GM12801 (cell line): ENCODE measurements around the gene YPEL4.

Experiments
- TF ChIP-seq, protein P1 (sequence below): IDR thresholded peaks from one replicate; pipeline ENCODE4 v1.5.1; 2011; ENCODE audit warnings: control low read depth; ENCODE audit not compliant: insufficient read length; ENCODE audit errors: extremely low read depth

YPEL4 gene, protein sequence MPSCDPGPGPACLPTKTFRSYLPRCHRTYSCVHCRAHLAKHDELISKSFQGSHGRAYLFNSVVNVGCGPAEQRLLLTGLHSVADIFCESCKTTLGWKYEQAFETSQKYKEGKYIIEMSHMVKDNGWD

DNA sequence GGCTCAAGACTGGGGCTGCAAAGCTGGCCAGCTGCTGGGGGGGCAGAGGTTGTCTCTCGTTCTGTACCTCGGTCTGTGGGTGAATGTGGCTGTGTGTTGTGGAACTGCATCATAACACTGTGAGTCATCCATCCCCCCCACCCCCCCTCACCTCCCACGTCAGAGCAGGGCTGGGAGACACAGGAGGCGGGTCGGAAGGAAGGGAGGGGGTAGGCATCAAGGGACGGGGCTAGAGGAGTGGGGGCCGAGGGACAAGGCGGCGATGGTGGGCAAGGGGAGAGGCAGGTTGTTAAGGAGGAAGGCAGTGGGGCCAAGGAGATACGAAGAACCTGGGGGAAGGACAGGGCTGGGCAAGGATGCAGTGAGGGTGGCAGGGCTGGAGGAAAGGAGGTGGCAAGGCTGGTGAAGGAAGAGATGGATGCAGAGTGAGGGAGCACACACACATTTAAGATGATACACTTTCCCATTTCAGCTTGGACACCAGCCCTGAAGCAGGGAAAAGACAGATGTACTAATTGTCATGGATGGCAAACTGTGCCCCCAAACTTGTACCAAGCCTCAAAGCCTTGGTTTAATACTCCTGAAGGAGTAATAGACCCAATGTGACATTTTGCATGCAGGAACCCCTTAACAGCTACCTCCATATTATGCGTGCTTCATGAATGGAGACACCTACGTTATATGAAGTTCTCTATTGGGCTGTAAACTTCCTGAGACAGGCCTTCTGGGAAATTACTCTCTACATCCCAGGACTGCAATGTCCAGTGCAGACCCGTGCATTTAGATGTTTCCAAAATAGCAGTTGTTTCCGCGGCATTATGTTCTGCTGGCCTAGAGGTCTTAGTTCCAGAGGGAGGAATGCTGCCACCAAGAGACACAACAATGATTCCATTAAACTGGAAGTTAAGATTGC is at the start of gene YPEL4:
Gene YPEL4 (minus strand): TSS at position 87 of the 913 bp plus-strand sequence. CDS start 2,805 bp downstream, outside the sequence.
- TF ChIP-seq, protein P1, sequence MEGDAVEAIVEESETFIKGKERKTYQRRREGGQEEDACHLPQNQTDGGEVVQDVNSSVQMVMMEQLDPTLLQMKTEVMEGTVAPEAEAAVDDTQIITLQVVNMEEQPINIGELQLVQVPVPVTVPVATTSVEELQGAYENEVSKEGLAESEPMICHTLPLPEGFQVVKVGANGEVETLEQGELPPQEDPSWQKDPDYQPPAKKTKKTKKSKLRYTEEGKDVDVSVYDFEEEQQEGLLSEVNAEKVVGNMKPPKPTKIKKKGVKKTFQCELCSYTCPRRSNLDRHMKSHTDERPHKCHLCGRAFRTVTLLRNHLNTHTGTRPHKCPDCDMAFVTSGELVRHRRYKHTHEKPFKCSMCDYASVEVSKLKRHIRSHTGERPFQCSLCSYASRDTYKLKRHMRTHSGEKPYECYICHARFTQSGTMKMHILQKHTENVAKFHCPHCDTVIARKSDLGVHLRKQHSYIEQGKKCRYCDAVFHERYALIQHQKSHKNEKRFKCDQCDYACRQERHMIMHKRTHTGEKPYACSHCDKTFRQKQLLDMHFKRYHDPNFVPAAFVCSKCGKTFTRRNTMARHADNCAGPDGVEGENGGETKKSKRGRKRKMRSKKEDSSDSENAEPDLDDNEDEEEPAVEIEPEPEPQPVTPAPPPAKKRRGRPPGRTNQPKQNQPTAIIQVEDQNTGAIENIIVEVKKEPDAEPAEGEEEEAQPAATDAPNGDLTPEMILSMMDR, result no peak

DNA sequence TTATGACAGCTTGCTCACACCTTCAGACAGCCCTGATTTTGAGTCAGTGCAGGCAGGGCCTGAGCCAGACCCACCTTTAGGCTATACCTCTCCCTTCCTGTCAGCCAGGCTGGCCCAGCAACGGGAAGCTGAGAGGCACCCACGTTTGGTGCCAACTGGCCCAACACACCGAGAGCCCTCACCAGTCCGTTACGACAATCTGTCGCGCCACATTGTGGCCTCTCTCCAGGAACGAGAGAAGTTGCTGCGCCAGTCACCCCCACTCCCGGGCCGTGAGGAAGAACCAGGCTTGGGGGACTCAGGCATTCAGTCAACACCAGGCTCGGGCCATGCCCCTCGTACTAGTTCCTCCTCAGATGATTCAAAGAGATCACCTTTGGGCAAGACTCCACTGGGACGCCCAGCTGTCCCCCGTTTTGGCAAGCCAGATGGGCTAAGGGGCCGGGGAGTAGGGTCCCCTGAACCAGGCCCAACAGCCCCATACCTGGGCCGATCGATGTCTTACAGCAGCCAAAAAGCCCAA is 49.2 kb upstream of the YPEL4 start:
- TF ChIP-seq, protein P1, result no peak

DNA sequence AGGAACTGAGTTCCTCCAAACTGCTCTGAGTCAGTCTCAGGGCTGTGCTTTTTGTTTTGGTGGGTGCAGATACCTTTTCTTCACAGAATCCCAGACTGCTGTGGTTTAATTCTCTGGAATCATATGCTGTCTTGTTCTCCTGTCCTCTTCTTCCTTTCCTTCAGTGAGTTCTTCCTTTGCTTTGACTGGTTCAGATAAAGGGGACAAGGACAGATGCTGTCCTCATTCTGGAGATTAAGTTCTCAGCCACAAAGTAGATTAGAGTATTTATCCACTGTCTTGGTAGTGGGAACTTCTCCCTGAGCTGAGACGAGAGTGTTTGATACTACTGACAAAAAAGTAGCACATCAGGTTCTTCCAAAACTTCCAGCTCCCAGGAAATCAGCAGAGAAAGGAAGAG is 31.5 kb upstream of the YPEL4 start:
- TF ChIP-seq, protein P1, result no peak

DNA sequence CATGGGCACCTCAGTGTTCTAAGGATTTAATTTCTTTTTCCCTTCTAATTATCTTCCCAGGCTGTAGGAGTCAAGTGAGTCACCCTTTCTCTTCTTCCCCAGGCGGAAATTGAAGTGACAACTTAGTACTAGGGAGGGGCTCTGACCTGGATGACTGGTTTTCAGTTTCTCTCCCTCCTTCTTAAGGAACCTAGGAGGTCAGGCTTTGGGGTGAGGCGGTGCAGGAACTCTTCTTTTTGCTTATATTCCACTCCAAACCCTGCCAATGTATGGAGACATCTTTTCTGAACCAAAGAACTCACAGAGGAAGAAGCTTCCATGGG is 30.8 kb upstream of the YPEL4 start:
- TF ChIP-seq, protein P1, result no peak

DNA sequence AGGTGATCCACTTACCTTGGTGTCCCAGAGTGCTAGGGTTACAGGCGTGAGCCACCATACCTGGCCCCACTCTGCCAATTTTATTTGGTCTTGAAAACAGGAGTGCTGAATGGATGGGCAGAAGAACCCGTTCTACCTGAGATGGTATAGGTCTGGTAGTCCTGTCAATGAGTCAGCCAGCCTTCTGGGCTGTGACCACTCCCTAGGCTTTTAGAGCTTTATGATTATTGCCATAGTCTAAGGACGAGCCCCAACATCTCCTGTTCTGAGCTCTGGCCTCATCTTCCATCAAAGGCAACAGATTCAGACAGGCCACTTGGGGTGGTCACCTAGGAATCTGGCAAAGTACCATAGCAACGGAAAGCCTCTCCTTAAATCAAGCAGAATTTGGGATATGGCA is 29.7 kb upstream of the YPEL4 start:
- TF ChIP-seq, protein P1, result no peak

DNA sequence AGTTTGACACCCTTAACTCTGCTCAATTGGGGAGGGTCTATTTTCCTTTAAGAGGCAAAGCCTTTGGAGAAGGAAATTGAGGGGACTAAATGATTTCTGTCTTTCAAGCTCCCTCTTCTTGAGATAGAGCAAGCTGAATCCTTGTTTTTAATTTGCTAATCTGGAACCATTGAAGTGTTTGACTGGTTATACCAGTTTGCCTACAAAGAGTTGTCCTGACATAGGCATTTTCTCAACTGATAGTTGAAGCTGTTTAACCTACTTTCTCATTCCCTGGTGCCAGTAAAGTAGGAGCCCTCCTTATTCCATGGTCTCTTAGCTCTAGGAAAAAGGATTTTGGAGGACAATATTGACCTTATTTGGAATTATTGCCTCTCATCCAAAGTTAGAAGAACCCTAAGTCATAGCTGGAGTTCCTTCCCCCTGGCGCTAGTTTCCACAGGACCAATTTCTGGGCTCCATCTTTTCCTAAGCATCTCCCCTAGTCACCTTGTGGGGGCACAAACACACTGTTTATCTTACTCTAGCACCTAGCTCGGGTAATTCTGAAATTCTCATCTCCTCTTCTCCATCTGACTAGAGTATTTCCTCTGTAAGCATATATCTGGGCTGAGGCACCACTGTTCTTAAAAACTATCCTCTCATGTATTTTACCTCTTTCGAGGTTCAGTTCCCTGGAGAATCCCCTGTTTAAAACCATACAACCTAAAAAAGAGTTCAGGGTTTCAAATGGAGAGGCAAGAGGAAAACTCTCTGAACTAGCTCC is 25.6 kb upstream of the YPEL4 start:
- TF ChIP-seq, protein P1, result no peak

DNA sequence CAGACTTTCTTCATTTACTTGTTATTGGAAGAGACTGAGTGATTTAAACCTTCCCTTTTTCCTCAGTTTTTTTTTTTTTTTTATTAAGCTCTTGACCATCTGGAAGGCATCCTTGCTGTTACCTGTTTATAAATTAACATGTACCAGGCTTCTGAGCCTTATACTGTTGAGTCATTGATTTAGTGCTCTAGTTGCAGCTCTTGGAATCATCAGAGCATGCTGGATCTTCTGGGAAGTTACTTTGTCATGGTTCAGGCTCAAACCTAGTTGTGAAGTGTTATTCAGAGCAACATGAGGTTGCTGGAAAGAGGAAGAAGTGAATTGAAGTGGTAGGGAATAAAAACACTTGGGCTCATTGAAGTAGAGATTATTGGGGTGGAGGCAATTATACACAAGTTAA is 24.5 kb upstream of the YPEL4 start:
- TF ChIP-seq, protein P1, result no peak
